ENCODE data around the gene PHTF2. TPM values are rescaled to one million over a fixed set of nuclear protein-coding genes. Genes with fewer than 3 reads are reported as not detected.
"Not testable (repeated sequence)": the region's sequence is repeated elsewhere in the genome, so short reads cannot be mapped to it uniquely, and the experiment has no call there.

The PHTF2 gene
- total RNA-seq, 2 experiments from 2014 or later, result 21.6 to 23.8 TPM

GRCh38 chr7:77783545-77783944 is 15.0 kb upstream of the PHTF2 start:
- H3K9me3 Mint-ChIP-seq, result no peaks in the 10 kb centered on the region
- no peaks in the 10 kb centered on the region for H3K27me3 Mint-ChIP-seq
- peaks cover 30% of the 10 kb centered on the region for H3K36me3 Mint-ChIP-seq
- no peak overlapping the region for H3K4me3 Mint-ChIP-seq
- H3K4me1 Mint-ChIP-seq, result no peaks in the 10 kb centered on the region
- no peak overlapping the region for H3K27ac Mint-ChIP-seq
- no peak for DNase-seq

- not testable (repeated sequence) for H3K4me3 Mint-ChIP-seq, H3K27ac Mint-ChIP-seq, H3K4me1 Mint-ChIP-seq, H3K27me3 Mint-ChIP-seq, H3K9me3 Mint-ChIP-seq, DNase-seq
- peaks cover 28% of the 10 kb centered on the region for H3K36me3 Mint-ChIP-seq
Measured at GRCh38 chr7:77784426-77784825, 14.1 kb upstream of the PHTF2 start.

- DNase-seq, result no peak
- H3K4me1 Mint-ChIP-seq, result no peaks in the 10 kb centered on the region
- no peaks in the 10 kb centered on the region for H3K9me3 Mint-ChIP-seq
- H3K36me3 Mint-ChIP-seq, result peaks cover 24% of the 10 kb centered on the region
- no peaks in the 10 kb centered on the region for H3K27me3 Mint-ChIP-seq
- no peak overlapping the region for H3K27ac Mint-ChIP-seq
- no peak overlapping the region for H3K4me3 Mint-ChIP-seq
Measured at GRCh38 chr7:77786018-77786417, 12.6 kb upstream of the PHTF2 start.

GRCh38 chr7:77786741-77787140 is 11.8 kb upstream of the PHTF2 start:
- Mint-ChIP-seq H3K4me1 (no peaks in the 10 kb centered on the region), H3K36me3 (peaks cover 24% of the 10 kb centered on the region), H3K4me3 (no peak overlapping the region), H3K27me3 (no peaks in the 10 kb centered on the region), H3K9me3 (no peaks in the 10 kb centered on the region), H3K27ac (no peak overlapping the region)
- DNase-seq, result no peak

GRCh38 chr7:77788327-77788902 is 10.2 kb upstream of the PHTF2 start:
- H3K4me3 Mint-ChIP-seq, result no peak overlapping the region
- no peaks in the 10 kb centered on the region for H3K4me1 Mint-ChIP-seq
- H3K27me3 Mint-ChIP-seq, result no peaks in the 10 kb centered on the region
- H3K36me3 Mint-ChIP-seq, result peaks cover 22% of the 10 kb centered on the region
- DNase-seq, result no peak
- H3K27ac Mint-ChIP-seq, result no peak overlapping the region
- no peaks in the 10 kb centered on the region for H3K9me3 Mint-ChIP-seq

GRCh38 chr7:77791336-77791735 is 7.2 kb upstream of the PHTF2 start:
- DNase-seq, result no peak
- H3K27me3 Mint-ChIP-seq, result no peaks in the 10 kb centered on the region
- no peak overlapping the region for H3K4me3 Mint-ChIP-seq
- peaks cover 11% of the 10 kb centered on the region for H3K36me3 Mint-ChIP-seq
- H3K9me3 Mint-ChIP-seq, result no peaks in the 10 kb centered on the region
- peaks cover 8% of the 10 kb centered on the region for H3K4me1 Mint-ChIP-seq
- no peak overlapping the region for H3K27ac Mint-ChIP-seq

- no peak overlapping the region for H3K4me3 Mint-ChIP-seq
- H3K36me3 Mint-ChIP-seq, result peaks cover 15% of the 10 kb centered on the region
- no peak for DNase-seq
- no peaks in the 10 kb centered on the region for H3K27me3 Mint-ChIP-seq
- no peak overlapping the region for H3K27ac Mint-ChIP-seq
- H3K4me1 Mint-ChIP-seq, result peaks cover 14% of the 10 kb centered on the region
- no peaks in the 10 kb centered on the region for H3K9me3 Mint-ChIP-seq
Measured at GRCh38 chr7:77791956-77792355, 6.6 kb upstream of the PHTF2 start.

GRCh38 chr7:77794000-77794399 is 4.6 kb upstream of the PHTF2 start:
- Mint-ChIP-seq H3K4me3 (no peak overlapping the region), H3K27ac (no peak overlapping the region), H3K27me3 (no peaks in the 10 kb centered on the region), H3K36me3 (peaks cover 18% of the 10 kb centered on the region), H3K4me1 (peaks cover 22% of the 10 kb centered on the region), H3K9me3 (no peaks in the 10 kb centered on the region)
- no peak for DNase-seq

GRCh38 chr7:77796109-77796508 is 2.5 kb upstream of the PHTF2 start:
- Mint-ChIP-seq H3K9me3 (no peaks in the 10 kb centered on the region), H3K27me3 (no peaks in the 10 kb centered on the region), H3K4me1 (peaks cover 39% of the 10 kb centered on the region), H3K4me3 (peak overlapping the region; percentile 44), H3K27ac (no peak overlapping the region), H3K36me3 (peaks cover 25% of the 10 kb centered on the region)
- no peak for DNase-seq

- Mint-ChIP-seq H3K27me3 (no peaks in the 10 kb centered on the region), H3K27ac (no peak overlapping the region), H3K36me3 (peaks cover 27% of the 10 kb centered on the region)
Measured at GRCh38 chr7:77796960-77797359, 1.6 kb upstream of the PHTF2 start.

GRCh38 chr7:77797734-77798393 is 709 bp upstream of the PHTF2 start:
- H3K36me3 Mint-ChIP-seq, result peaks cover 30% of the 10 kb centered on the region
- H3K4me3 Mint-ChIP-seq, result peak overlapping the region; percentile 94
- DNase-seq, result no peak
- no peaks in the 10 kb centered on the region for H3K9me3 Mint-ChIP-seq
- peaks cover 51% of the 10 kb centered on the region for H3K4me1 Mint-ChIP-seq
- H3K27me3 Mint-ChIP-seq, result no peaks in the 10 kb centered on the region
- H3K27ac Mint-ChIP-seq, result peak overlapping the region; percentile 88

More at GRCh38 chr7:77796960-77797359, 1.6 kb upstream of the PHTF2 start:
- H3K4me3 Mint-ChIP-seq, result peak overlapping the region; percentile 94
- peaks cover 45% of the 10 kb centered on the region for H3K4me1 Mint-ChIP-seq
- DNase-seq, result no peak
- H3K9me3 Mint-ChIP-seq, result no peaks in the 10 kb centered on the region

GRCh38 chr7:77799078-77799964 is 748 bp downstream of the PHTF2 start:
- Mint-ChIP-seq H3K4me1 (peaks cover 62% of the 10 kb centered on the region), H3K36me3 (peaks cover 35% of the 10 kb centered on the region), H3K4me3 (peak overlapping the region; percentile 94), H3K27me3 (no peaks in the 10 kb centered on the region), H3K9me3 (no peaks in the 10 kb centered on the region), H3K27ac (peak overlapping the region; percentile 88)
- DNase-seq, result peak; percentile 31

GRCh38 chr7:77800158-77800557 is 1.6 kb downstream of the PHTF2 start:
- H3K27ac Mint-ChIP-seq, result peak overlapping the region; percentile 88
- H3K27me3 Mint-ChIP-seq, result no peaks in the 10 kb centered on the region
- H3K9me3 Mint-ChIP-seq, result peaks cover 4% of the 10 kb centered on the region
- DNase-seq, result no peak
- peaks cover 64% of the 10 kb centered on the region for H3K4me1 Mint-ChIP-seq
- H3K36me3 Mint-ChIP-seq, result peaks cover 38% of the 10 kb centered on the region
- H3K4me3 Mint-ChIP-seq, result peak overlapping the region; percentile 94

GRCh38 chr7:77800730-77801129 is 2.2 kb downstream of the PHTF2 start:
- H3K36me3 Mint-ChIP-seq, result peaks cover 44% of the 10 kb centered on the region
- no peak for DNase-seq
- H3K4me3 Mint-ChIP-seq, result peak overlapping the region; percentile 94
- no peak overlapping the region for H3K27ac Mint-ChIP-seq
- H3K9me3 Mint-ChIP-seq, result peaks cover 5% of the 10 kb centered on the region
- H3K4me1 Mint-ChIP-seq, result peaks cover 69% of the 10 kb centered on the region
- H3K27me3 Mint-ChIP-seq, result no peaks in the 10 kb centered on the region

All from activated naive CD8-positive, alpha-beta T cell treated with anti-CD3 and anti-CD28 coated beads for 36 hours (primary cell).